Activated naive CD4-positive, alpha-beta T cell treated with Interleukin-2 at 50 U/mL for 16 hours (primary cell): ENCODE measurements around the gene COL20A1.

Experiments used
- DNase-seq: peaks from one replicate; pipeline ENCODE4 v3.0.0-alpha.2; 2020

The COL20A1 gene

GRCh38 chr20:63309261-63310071 lies 16.5 kb downstream of the COL20A1 start:
- peak; percentile 29 for DNase-seq

GRCh38 chr20:63310265-63310991 lies 17.4 kb downstream of the COL20A1 start:
- no peak for DNase-seq

GRCh38 chr20:63311186-63311832 lies 18.3 kb downstream of the COL20A1 start:
- DNase-seq: no peak

GRCh38 chr20:63311833-63312243 lies 18.9 kb downstream of the COL20A1 start:
- DNase-seq: no peak

GRCh38 chr20:63312273-63312672 lies 19.3 kb downstream of the COL20A1 start:
- DNase-seq: no peak

GRCh38 chr20:63312690-63313348 lies 19.8 kb downstream of the COL20A1 start:
- no peak for DNase-seq

GRCh38 chr20:63313349-63314014 lies 20.5 kb downstream of the COL20A1 start:
- DNase-seq: no peak

GRCh38 chr20:63314015-63314471 lies 21.1 kb downstream of the COL20A1 start:
- no peak for DNase-seq

GRCh38 chr20:63314566-63315239 lies 21.7 kb downstream of the COL20A1 start:
- no peak for DNase-seq

- no peak for DNase-seq
These were observed 22.3 kb downstream of the COL20A1 start for GRCh38 chr20:63315240-63315689.

- no peak for DNase-seq
These were observed 22.9 kb downstream of the COL20A1 start for GRCh38 chr20:63315731-63316491.

- DNase-seq: no peak
These were observed 23.5 kb downstream of the COL20A1 start for GRCh38 chr20:63316502-63316921.

- DNase-seq: no peak
These were observed 24.1 kb downstream of the COL20A1 start for GRCh38 chr20:63317061-63317460.

- DNase-seq: no peak
These were observed 24.8 kb downstream of the COL20A1 start for GRCh38 chr20:63317601-63318291.

GRCh38 chr20:63318391-63319163 lies 25.6 kb downstream of the COL20A1 start:
- no peak for DNase-seq

- DNase-seq: no peak
These were observed 26.4 kb downstream of the COL20A1 start for GRCh38 chr20:63319164-63320040.

GRCh38 chr20:63320041-63320511 lies 27.1 kb downstream of the COL20A1 start:
- DNase-seq: no peak

- DNase-seq: no peak
These were observed 27.7 kb downstream of the COL20A1 start for GRCh38 chr20:63320616-63321147.
